Astrocyte (in vitro differentiated cells and primary cell): ENCODE results near the gene GTPBP10. TPM values are rescaled to one million over a fixed set of nuclear protein-coding genes. Genes with fewer than 3 reads are reported as not detected.

Experiments used
- DNase-seq: peaks from one replicate; pipeline ENCODE4 v3.0.0-alpha.2; 2010; ENCODE audit warnings: low read depth
- FAIRE-seq: peaks from 2 replicates; lab custom pipeline; 2011; peaks lifted over from hg19 to GRCh38; lab: Jason Lieb, UNC
- H2AFZ ChIP-seq: 2 replicates; pipeline ENCODE4 v1.6.0; 2012; ENCODE audit warnings: low read depth, low read length, inconsistent platforms
- H3K27ac ChIP-seq: 2 replicates; pipeline ENCODE4 v1.5.1; 2011; ENCODE audit warnings: low read depth, low read length, inconsistent platforms
- H3K27me3 ChIP-seq: 2 replicates; pipeline ENCODE4 v1.6.0; 2011; ENCODE audit warnings: low read length, inconsistent platforms; ENCODE audit not compliant: insufficient read depth
- H3K36me3 ChIP-seq: 2 replicates; pipeline ENCODE4 v1.5.1; 2011; ENCODE audit warnings: low read length, inconsistent platforms; ENCODE audit not compliant: insufficient read depth
- H3K4me1 ChIP-seq: 2 replicates; pipeline ENCODE4 v1.5.1; 2011; ENCODE audit warnings: low read length, inconsistent platforms; ENCODE audit not compliant: insufficient read depth
- H3K4me2 ChIP-seq: 2 replicates; pipeline ENCODE4 v1.6.0; 2012; ENCODE audit warnings: low read length, inconsistent platforms
- H3K4me3 ChIP-seq: 2 replicates; pipeline ENCODE4 v1.5.1; 2011; ENCODE audit warnings: low read depth, mild to moderate bottlenecking, low read length, inconsistent platforms; ENCODE audit not compliant: insufficient read depth
- H3K79me2 ChIP-seq: 2 replicates; pipeline ENCODE4 v1.6.0; 2012; ENCODE audit warnings: mild to moderate bottlenecking, low read length, inconsistent platforms; ENCODE audit not compliant: insufficient read depth
- H3K9ac ChIP-seq: 2 replicates; pipeline ENCODE4 v1.6.0; 2012; ENCODE audit warnings: mild to moderate bottlenecking, low read length, inconsistent platforms
- H3K9me3 ChIP-seq: 2 replicates; pipeline ENCODE4 v1.5.1; 2012; ENCODE audit warnings: low read depth, mild to moderate bottlenecking, low read length, inconsistent platforms; ENCODE audit not compliant: insufficient read depth
- H4K20me1 ChIP-seq: 2 replicates; pipeline ENCODE4 v1.6.0; 2012; ENCODE audit warnings: low read length, inconsistent platforms; ENCODE audit not compliant: insufficient read depth
- H3K27ac Mint-ChIP-seq: one replicate; pipeline ENCODE4 v1.8.0; 2021; ENCODE audit warnings: mild to moderate bottlenecking, mixed read lengths; ENCODE audit not compliant: unreplicated experiment
- H3K27me3 Mint-ChIP-seq: one replicate; pipeline ENCODE4 v1.8.0; 2021; ENCODE audit warnings: low read depth, mixed read lengths; ENCODE audit not compliant: unreplicated experiment
- H3K36me3 Mint-ChIP-seq: one replicate; pipeline ENCODE4 v1.8.0; 2021; ENCODE audit warnings: low read depth, mixed read lengths; ENCODE audit not compliant: unreplicated experiment
- H3K4me1 Mint-ChIP-seq: one replicate; pipeline ENCODE4 v1.8.0; 2021; ENCODE audit warnings: low read depth, mixed read lengths; ENCODE audit not compliant: unreplicated experiment
- H3K4me3 Mint-ChIP-seq: one replicate; pipeline ENCODE4 v1.8.0; 2021; ENCODE audit warnings: mild to moderate bottlenecking, moderate library complexity, mixed read lengths; ENCODE audit not compliant: unreplicated experiment
- H3K9me3 Mint-ChIP-seq: one replicate; pipeline ENCODE4 v1.8.0; 2021; ENCODE audit warnings: mild to moderate bottlenecking, mixed read lengths; ENCODE audit not compliant: unreplicated experiment
- CTCF ChIP-seq: IDR thresholded peaks from 2 replicates; pipeline ENCODE4 v1.5.1; 2011; ENCODE audit warnings: low read depth, mild to moderate bottlenecking, inconsistent platforms, low read length, moderate library complexity; ENCODE audit not compliant: insufficient read depth
- EZH2 ChIP-seq: IDR thresholded peaks from 2 replicates; pipeline ENCODE4 v1.6.1; 2012; ENCODE audit warnings: mild to moderate bottlenecking, low read length, inconsistent platforms; ENCODE audit not compliant: insufficient read depth
- total RNA-seq: library from RNA; stranded (reverse); gene quantifications from 2 replicates; pipeline ENCODE4 v1.2.1, GENCODE V29; 2021

GTPBP10 gene
- total RNA-seq, 1 donor from 2014 or later, result 18.9 TPM

DNA sequence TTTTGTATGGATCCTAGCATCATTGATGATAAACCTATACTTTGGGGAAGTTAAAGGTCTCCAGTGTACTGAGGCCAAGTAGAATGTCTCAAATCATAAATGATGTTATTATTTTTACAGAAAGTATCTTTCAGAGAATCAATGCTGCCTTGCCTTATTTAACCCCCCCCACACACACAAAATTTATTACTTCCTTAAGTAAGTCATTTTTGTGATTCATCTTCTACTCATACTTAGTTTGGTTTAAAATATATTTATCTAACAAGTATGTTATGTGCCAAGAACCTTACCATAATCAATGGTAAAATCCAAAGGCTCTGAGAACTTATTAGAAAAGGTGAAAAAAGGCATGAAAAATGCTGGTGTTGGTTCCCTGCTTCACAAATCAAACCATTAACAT is 37.9 kb downstream of the GTPBP10 start:
- H3K4me1 ChIP-seq, result peaks cover 25% of the 10 kb centered on the region
- no peaks in the 10 kb centered on the region for H4K20me1 ChIP-seq
- no peaks in the 10 kb centered on the region for H3K9me3 ChIP-seq
- no peaks in the 10 kb centered on the region for H3K79me2 ChIP-seq
- TF ChIP-seq CTCF, result no peak
- TF ChIP-seq EZH2, result no peak
- H3K4me3 ChIP-seq, result peak overlapping the region; percentile 39
- peak overlapping the region; percentile 57 for H3K9ac ChIP-seq
- H3K27ac Mint-ChIP-seq, result no peak overlapping the region
- H3K4me1 Mint-ChIP-seq, result peaks cover 17% of the 10 kb centered on the region
- H3K4me3 Mint-ChIP-seq, result no peak overlapping the region
- peak overlapping the region; percentile 70 for H3K4me2 ChIP-seq
- no peak overlapping the region for H2AFZ ChIP-seq
- H3K36me3 ChIP-seq, result peaks cover 14% of the 10 kb centered on the region
- FAIRE-seq (no peak), DNase-seq (peak; percentile 21)
- H3K36me3 Mint-ChIP-seq, result peaks cover 18% of the 10 kb centered on the region
- H3K27me3 ChIP-seq, result no peaks in the 10 kb centered on the region
- H3K9me3 Mint-ChIP-seq, result no peaks in the 10 kb centered on the region
- no peaks in the 10 kb centered on the region for H3K27me3 Mint-ChIP-seq
- peak overlapping the region; percentile 82 for H3K27ac ChIP-seq

DNA sequence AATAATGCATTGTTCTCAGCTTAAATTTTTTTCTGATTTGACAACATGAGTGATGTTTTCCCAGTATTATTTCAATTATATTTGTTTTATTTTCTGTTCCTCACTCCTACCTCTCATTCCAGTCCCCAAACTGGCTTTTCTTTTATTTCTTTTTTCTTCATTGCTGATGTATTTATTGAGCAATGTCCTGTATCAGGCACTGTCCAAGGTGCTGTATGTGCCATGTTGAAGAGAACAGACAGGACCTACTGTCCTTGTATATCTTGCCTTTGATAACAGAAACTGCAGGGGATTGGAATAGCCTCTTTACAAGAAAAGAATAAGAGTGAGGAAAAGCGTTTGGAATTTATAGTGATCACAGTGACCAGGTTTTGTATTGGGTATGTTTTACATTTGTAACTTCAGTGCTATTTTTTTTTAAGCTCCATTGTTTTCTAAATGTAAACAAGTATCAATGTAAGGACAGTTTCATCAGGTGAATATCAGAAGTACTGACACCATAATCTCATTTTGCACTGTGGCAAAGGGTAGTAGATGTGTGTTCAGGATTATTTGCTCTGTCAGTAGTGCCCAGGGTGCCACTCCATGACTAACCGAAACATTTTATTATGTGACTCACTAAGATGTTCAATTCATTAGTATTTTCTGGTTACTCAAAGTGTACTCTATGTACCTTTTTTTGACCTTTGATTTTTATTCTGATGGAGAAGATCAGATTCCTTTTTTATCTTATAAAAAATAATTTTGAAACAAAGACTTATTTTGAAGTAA is 41.1 kb downstream of the GTPBP10 start:
- Histone ChIP-seq H3K79me2 (no peaks in the 10 kb centered on the region), H3K27me3 (no peaks in the 10 kb centered on the region), H3K9me3 (no peaks in the 10 kb centered on the region), H3K4me2 (no peak overlapping the region), H3K9ac (no peak overlapping the region), H3K27ac (no peak overlapping the region), H3K4me3 (no peak overlapping the region), H3K4me1 (peaks cover 21% of the 10 kb centered on the region), H3K36me3 (peaks cover 7% of the 10 kb centered on the region), H4K20me1 (no peaks in the 10 kb centered on the region), H2AFZ (no peak overlapping the region)
- no peaks in the 10 kb centered on the region for H3K27me3 Mint-ChIP-seq
- H3K9me3 Mint-ChIP-seq, result no peaks in the 10 kb centered on the region
- peaks cover 14% of the 10 kb centered on the region for H3K4me1 Mint-ChIP-seq
- no peak overlapping the region for H3K4me3 Mint-ChIP-seq
- TF ChIP-seq CTCF, result no peak
- no peak for TF ChIP-seq EZH2
- H3K27ac Mint-ChIP-seq, result no peak overlapping the region
- peaks cover 1% of the 10 kb centered on the region for H3K36me3 Mint-ChIP-seq
- DNase-seq, result no peak
- no peak for FAIRE-seq

GRCh38 chr7:90390926-90391325 is 44.4 kb downstream of the GTPBP10 start:
- no peaks in the 10 kb centered on the region for H3K79me2 ChIP-seq
- TF ChIP-seq CTCF (no peak), EZH2 (no peak)
- FAIRE-seq, result no peak
- H3K4me2 ChIP-seq, result no peak overlapping the region
- H3K27me3 ChIP-seq, result no peaks in the 10 kb centered on the region
- H3K27ac ChIP-seq, result no peak overlapping the region
- Mint-ChIP-seq H3K4me3 (no peak overlapping the region), H3K27me3 (no peaks in the 10 kb centered on the region), H3K27ac (no peak overlapping the region), H3K9me3 (no peaks in the 10 kb centered on the region), H3K4me1 (no peaks in the 10 kb centered on the region), H3K36me3 (peaks cover 2% of the 10 kb centered on the region)
- no peaks in the 10 kb centered on the region for H3K4me1 ChIP-seq
- H3K9me3 ChIP-seq, result no peaks in the 10 kb centered on the region
- no peak overlapping the region for H3K9ac ChIP-seq
- H2AFZ ChIP-seq, result no peak overlapping the region
- H4K20me1 ChIP-seq, result no peaks in the 10 kb centered on the region
- H3K36me3 ChIP-seq, result no peaks in the 10 kb centered on the region
- DNase-seq, result no peak
- no peak overlapping the region for H3K4me3 ChIP-seq
